K562 (cell line): ENCODE results near the gene ADGRB3. TPM values are rescaled to one million over a fixed set of nuclear protein-coding genes. Genes with fewer than 3 reads are reported as not detected.

Source experiments
- BACH1 ChIP-seq: fragments of 200-800 bp; sonication (Bioruptor generic); IDR thresholded peaks from 2 replicates; pipeline ENCODE4 v1.6.1; 2016; ENCODE audit warnings: missing genetic modification characterization, missing compliant biosample characterization
- CHCHD3 ChIP-seq: fragments of 250-450 bp; sonication (Bioruptor Pico); IDR thresholded peaks from 2 replicates; pipeline ENCODE4 v2.1.2; 2022; ENCODE audit warnings: mild to moderate bottlenecking
- DMBX1 ChIP-seq: fragments of 250-450 bp; sonication (Bioruptor Pico); IDR thresholded peaks from 2 replicates; pipeline ENCODE4 v1.8.0; 2022; ENCODE audit warnings: inconsistent platforms, mild to moderate bottlenecking, moderate library complexity, borderline replicate concordance
- ELF4 ChIP-seq: fragments of 450-650 bp; formaldehyde crosslinking; IDR thresholded peaks from 2 replicates; pipeline ENCODE4 v1.4.0; 2022; ENCODE audit warnings: missing genetic modification characterization
- EP400 ChIP-seq: fragments of 450-650 bp; IDR thresholded peaks from 2 replicates; pipeline ENCODE4 v1.6.1; 2017; ENCODE audit warnings: antibody characterized with exemption, mild to moderate bottlenecking, moderate library complexity
- ETV6 ChIP-seq, 3 experiments: fragments of 150-350 bp in 1 of 3; sonication (generic) in 1 of 3; formaldehyde crosslinking in 1 of 3; IDR thresholded peaks; 2 replicates each; pipeline versions ENCODE4 v1.6.1 to v1.8.0; 2014 to 2022; ENCODE audit warnings: borderline replicate concordance in 2 of 3, low read depth in 2 of 3, antibody characterized with exemption in 1 of 3, low read length in 1 of 3, mild to moderate bottlenecking in 1 of 3, missing genetic modification reagents in 1 of 3
- EZH2 ChIP-seq: IDR thresholded peaks from 2 replicates; pipeline ENCODE4 v1.6.1; 2012; ENCODE audit warnings: low read depth, mild to moderate bottlenecking, inconsistent platforms, low read length, borderline replicate concordance
- GABPB1 ChIP-seq: sonication (generic); formaldehyde crosslinking; IDR thresholded peaks from 2 replicates; pipeline ENCODE4 v1.8.0; 2022; ENCODE audit warnings: mild to moderate bottlenecking, missing genetic modification reagents
- GABPB2 ChIP-seq: fragments of 250-450 bp; sonication (Bioruptor Pico); conservative IDR thresholded peaks from 2 replicates; pipeline ENCODE4 v1.5.1; 2021; ENCODE audit warnings: mild to moderate bottlenecking
- GATAD2A ChIP-seq: fragments of 450-650 bp; IDR thresholded peaks from 2 replicates; pipeline ENCODE4 v1.6.1; 2017
- HDAC3 ChIP-seq: fragments of 450-650 bp; IDR thresholded peaks from 2 replicates; pipeline ENCODE4 v1.6.1; 2018; ENCODE audit warnings: borderline replicate concordance, mild to moderate bottlenecking, moderate library complexity; ENCODE audit not compliant: partially characterized antibody
- MTA1 ChIP-seq: fragments of 450-650 bp; IDR thresholded peaks from 2 replicates; pipeline ENCODE4 v1.6.1; 2017; ENCODE audit warnings: borderline replicate concordance
- NR3C1 ChIP-seq: sonication (generic); formaldehyde crosslinking; IDR thresholded peaks from 2 replicates; pipeline ENCODE4 v1.8.1; 2022; ENCODE audit warnings: missing genetic modification reagents
- ZNF551 ChIP-seq: fragments of 250-450 bp; sonication (Bioruptor Pico); IDR thresholded peaks from 2 replicates; pipeline ENCODE4 v1.5.0; 2021; ENCODE audit warnings: mild to moderate bottlenecking, moderate library complexity
- polyA plus RNA-seq, 8 experiments: library from polyadenylated mRNA; depleted of rRNA in 4 of 8; stranded (reverse) in 5 of 8; unstranded in 3 of 8; fragments of >200 nt; fragmentation: Nextera tagmentation in 2 of 8; fragmentation: Illumina TruSeq in 1 of 8; extraction: Ambion mirVana in 2 of 8; extraction: Trizol in 1 of 8; gene quantifications; 2 replicates each; pipeline versions ENCODE4 v1.2.1 to v1.2.3, GENCODE V29; 2011 to 2014; ENCODE audit warnings: inconsistent platforms in 1 of 8, missing spikeins in 1 of 8
- total RNA-seq, 7 experiments: library from RNA; depleted of rRNA in 6 of 7; stranded (reverse); fragments of >200 nt in 6 of 7; fragmentation: Illumina TruSeq in 2 of 7; extraction: Trizol in 2 of 7; gene quantifications; 2 replicates each; pipeline versions ENCODE4 v1.2.1 to v1.2.3, GENCODE V29; 2011 to 2021; ENCODE audit warnings: low replicate concordance in 1 of 7
- TF ChIP-seq, protein P1 (sequence below): fragments of 450-650 bp; IDR thresholded peaks from 2 replicates; pipeline ENCODE4 v1.6.1; 2014; ENCODE audit warnings: low read depth, mild to moderate bottlenecking, moderate library complexity, borderline replicate concordance
- TF ChIP-seq, protein P2 (sequence below), 2 experiments: fragments of 450-650 bp; IDR thresholded peaks; 2 replicates each; pipeline ENCODE4 v1.6.1; 2018; ENCODE audit warnings: mild to moderate bottlenecking in 2 of 2, low read depth in 1 of 2; ENCODE audit not compliant: partially characterized antibody in 2 of 2
- TF ChIP-seq, protein P3 (sequence below): fragments of 450-650 bp; IDR thresholded peaks from 2 replicates; pipeline ENCODE4 v1.6.1; 2016
- TF ChIP-seq, protein P4 (sequence below): sonication (generic); IDR thresholded peaks from 2 replicates; pipeline ENCODE4 v1.6.1; 2016

ADGRB3 gene
- total and polyA plus RNA-seq, 9 of the 15 experiments (the other 6 are each of a cell fraction or from before 2014, with no cell fraction given) = 0.90 to 7.8 (median 2.4) TPM

DNA sequence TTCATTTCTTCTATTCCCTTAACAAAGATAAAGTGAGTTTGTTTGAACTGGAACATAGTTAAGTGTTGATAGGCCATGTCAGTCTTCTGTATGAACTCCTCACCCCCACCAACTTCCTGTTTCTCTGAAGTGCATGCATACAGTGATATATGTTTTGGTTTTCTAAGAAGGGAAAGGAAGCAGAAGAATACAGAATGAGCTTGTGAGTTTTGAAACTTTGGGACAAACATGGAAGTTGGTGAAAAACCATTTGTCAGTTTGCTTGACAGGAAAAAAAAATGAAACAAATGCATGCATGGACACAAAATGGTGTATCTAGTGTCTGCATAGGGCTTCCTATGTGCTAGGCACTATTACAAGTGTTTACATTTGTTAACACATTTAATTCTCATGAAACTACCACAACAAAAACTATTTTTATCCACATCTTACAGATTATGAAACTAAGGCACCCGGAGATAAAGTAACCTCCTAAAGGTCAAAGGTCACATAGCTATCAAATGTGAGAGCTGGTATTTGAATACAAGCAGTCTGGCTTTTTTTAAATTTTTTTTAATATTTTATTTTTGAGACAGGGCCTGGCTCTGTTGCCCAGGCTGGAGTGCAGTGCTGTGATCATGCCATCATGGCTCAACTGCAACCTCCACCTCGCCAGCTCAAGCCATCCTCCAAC, 105.9 kb downstream of the ADGRB3 start (continued):
- TF ChIP-seq ZNF551 (CRISPR knock-in tag) (no peak), EZH2 (no peak), MTA1 (peak; percentile 58; the same call in 1 of the 2 replicates), GATAD2A (0 out of 2 replicates have a peak, but pooled peaks have one; percentile 78), ELF4 (CRISPR knock-in tag) (0 out of 2 replicates have a peak, but pooled peaks have one; percentile 60), DMBX1 (peak; percentile 97), GABPB2 (CRISPR knock-in tag) (no peak), EP400 (peak; percentile 41; the same call in 1 of the 2 replicates), BACH1 (tag) (peak; percentile 88), CHCHD3 (CRISPR knock-in tag) (0 out of 2 replicates have a peak, but pooled peaks have one; percentile 28), GABPB1 (CRISPR knock-in tag) (0 out of 2 replicates have a peak, but pooled peaks have one; percentile 37), ETV6 (IDR thresholded peaks at IDR 0.05; ENCODE audit: borderline replicate concordance in 1 of 2, low read depth in 2 of 2, low read length in 1 of 2) (peak in 1 of 2 experiments; percentile 67; a peak in 1 of 4 replicates), ETV6 (CRISPR knock-in tag; IDR thresholded peaks at IDR 0.05; ENCODE audit: borderline replicate concordance) (no peak), HDAC3 (peak; percentile 43), NR3C1 (CRISPR knock-in tag) (no peak)
- TF ChIP-seq, protein P1, sequence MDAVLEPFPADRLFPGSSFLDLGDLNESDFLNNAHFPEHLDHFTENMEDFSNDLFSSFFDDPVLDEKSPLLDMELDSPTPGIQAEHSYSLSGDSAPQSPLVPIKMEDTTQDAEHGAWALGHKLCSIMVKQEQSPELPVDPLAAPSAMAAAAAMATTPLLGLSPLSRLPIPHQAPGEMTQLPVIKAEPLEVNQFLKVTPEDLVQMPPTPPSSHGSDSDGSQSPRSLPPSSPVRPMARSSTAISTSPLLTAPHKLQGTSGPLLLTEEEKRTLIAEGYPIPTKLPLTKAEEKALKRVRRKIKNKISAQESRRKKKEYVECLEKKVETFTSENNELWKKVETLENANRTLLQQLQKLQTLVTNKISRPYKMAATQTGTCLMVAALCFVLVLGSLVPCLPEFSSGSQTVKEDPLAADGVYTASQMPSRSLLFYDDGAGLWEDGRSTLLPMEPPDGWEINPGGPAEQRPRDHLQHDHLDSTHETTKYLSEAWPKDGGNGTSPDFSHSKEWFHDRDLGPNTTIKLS = no peak
- TF ChIP-seq, protein P2, sequence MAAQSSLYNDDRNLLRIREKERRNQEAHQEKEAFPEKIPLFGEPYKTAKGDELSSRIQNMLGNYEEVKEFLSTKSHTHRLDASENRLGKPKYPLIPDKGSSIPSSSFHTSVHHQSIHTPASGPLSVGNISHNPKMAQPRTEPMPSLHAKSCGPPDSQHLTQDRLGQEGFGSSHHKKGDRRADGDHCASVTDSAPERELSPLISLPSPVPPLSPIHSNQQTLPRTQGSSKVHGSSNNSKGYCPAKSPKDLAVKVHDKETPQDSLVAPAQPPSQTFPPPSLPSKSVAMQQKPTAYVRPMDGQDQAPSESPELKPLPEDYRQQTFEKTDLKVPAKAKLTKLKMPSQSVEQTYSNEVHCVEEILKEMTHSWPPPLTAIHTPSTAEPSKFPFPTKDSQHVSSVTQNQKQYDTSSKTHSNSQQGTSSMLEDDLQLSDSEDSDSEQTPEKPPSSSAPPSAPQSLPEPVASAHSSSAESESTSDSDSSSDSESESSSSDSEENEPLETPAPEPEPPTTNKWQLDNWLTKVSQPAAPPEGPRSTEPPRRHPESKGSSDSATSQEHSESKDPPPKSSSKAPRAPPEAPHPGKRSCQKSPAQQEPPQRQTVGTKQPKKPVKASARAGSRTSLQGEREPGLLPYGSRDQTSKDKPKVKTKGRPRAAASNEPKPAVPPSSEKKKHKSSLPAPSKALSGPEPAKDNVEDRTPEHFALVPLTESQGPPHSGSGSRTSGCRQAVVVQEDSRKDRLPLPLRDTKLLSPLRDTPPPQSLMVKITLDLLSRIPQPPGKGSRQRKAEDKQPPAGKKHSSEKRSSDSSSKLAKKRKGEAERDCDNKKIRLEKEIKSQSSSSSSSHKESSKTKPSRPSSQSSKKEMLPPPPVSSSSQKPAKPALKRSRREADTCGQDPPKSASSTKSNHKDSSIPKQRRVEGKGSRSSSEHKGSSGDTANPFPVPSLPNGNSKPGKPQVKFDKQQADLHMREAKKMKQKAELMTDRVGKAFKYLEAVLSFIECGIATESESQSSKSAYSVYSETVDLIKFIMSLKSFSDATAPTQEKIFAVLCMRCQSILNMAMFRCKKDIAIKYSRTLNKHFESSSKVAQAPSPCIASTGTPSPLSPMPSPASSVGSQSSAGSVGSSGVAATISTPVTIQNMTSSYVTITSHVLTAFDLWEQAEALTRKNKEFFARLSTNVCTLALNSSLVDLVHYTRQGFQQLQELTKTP (IDR thresholded peaks at IDR 0.05; ENCODE audit: low read depth in 1 of 2, partially characterized antibody in 2 of 2) = peak in 1 of 2 experiments; percentile 74
- TF ChIP-seq, protein P3, sequence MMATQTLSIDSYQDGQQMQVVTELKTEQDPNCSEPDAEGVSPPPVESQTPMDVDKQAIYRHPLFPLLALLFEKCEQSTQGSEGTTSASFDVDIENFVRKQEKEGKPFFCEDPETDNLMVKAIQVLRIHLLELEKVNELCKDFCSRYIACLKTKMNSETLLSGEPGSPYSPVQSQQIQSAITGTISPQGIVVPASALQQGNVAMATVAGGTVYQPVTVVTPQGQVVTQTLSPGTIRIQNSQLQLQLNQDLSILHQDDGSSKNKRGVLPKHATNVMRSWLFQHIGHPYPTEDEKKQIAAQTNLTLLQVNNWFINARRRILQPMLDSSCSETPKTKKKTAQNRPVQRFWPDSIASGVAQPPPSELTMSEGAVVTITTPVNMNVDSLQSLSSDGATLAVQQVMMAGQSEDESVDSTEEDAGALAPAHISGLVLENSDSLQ = peak; percentile 96
- TF ChIP-seq, protein P4, sequence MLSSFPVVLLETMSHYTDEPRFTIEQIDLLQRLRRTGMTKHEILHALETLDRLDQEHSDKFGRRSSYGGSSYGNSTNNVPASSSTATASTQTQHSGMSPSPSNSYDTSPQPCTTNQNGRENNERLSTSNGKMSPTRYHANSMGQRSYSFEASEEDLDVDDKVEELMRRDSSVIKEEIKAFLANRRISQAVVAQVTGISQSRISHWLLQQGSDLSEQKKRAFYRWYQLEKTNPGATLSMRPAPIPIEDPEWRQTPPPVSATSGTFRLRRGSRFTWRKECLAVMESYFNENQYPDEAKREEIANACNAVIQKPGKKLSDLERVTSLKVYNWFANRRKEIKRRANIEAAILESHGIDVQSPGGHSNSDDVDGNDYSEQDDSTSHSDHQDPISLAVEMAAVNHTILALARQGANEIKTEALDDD = peak; percentile 74; the same call in 1 of the 2 replicates
